GM12878 (cell line): Measurements from ENCODE around the gene POLN.

Experiments
- CTCF ChIP-seq, 3 experiments: IDR thresholded peaks in 2 of 3; conservative IDR thresholded peaks in 1 of 3; 2 replicates each; pipeline ENCODE4 v1.5.1; 2011; ENCODE audit warnings: low read depth in 3 of 3, low read length in 3 of 3, mild to moderate bottlenecking in 3 of 3, control low read depth in 2 of 3, moderate library complexity in 2 of 3, inconsistent platforms in 1 of 3, mixed read lengths in 1 of 3; ENCODE audit not compliant: control insufficient read depth in 2 of 3, insufficient read depth in 1 of 3; ENCODE audit errors: extremely low read depth in 1 of 3
- E2F4 ChIP-seq: IDR thresholded peaks from 2 replicates; pipeline ENCODE4 v1.6.1; 2012; ENCODE audit warnings: low read depth, low read length, improper control_type of control experiment
- EZH2 ChIP-seq: IDR thresholded peaks from 2 replicates; pipeline ENCODE4 v1.6.1; 2012; ENCODE audit warnings: low read depth, mild to moderate bottlenecking, control low read depth, inconsistent platforms, low read length, borderline replicate concordance; ENCODE audit not compliant: control insufficient read depth
- FOS ChIP-seq: IDR thresholded peaks from 3 replicates; pipeline ENCODE4 v1.6.1; 2011; ENCODE audit warnings: borderline replicate concordance; ENCODE audit not compliant: insufficient read length; ENCODE audit errors: extremely low read depth
- HDGF ChIP-seq: fragments of 450-650 bp; IDR thresholded peaks from 2 replicates; pipeline ENCODE4 v1.6.1; 2016; ENCODE audit warnings: antibody characterized with exemption
- IRF3 ChIP-seq: fragments of 450-650 bp; IDR thresholded peaks from 2 replicates; pipeline ENCODE4 v1.6.1; 2014; ENCODE audit warnings: mild to moderate bottlenecking
- JUND ChIP-seq: IDR thresholded peaks from 2 replicates; pipeline ENCODE4 v1.6.1; 2012; ENCODE audit warnings: low read depth, mild to moderate bottlenecking, low read length, improper control_type of control experiment, moderate library complexity
- MAX ChIP-seq: IDR thresholded peaks from 2 replicates; pipeline ENCODE4 v1.6.1; 2012; ENCODE audit warnings: low read depth, low read length, improper control_type of control experiment
- POLR2AphosphoS5 ChIP-seq: IDR thresholded peaks from 2 replicates; pipeline ENCODE4 v1.6.1; 2011; ENCODE audit warnings: mild to moderate bottlenecking, low read length, inconsistent platforms
- TAF1 ChIP-seq: IDR thresholded peaks from 2 replicates; pipeline ENCODE4 v1.6.1; 2011; ENCODE audit warnings: mild to moderate bottlenecking, low read depth, low read length, borderline replicate concordance

- TF ChIP-seq CTCF (IDR thresholded peaks at IDR 0.05 in 2 of 3, conservative IDR thresholded peaks at IDR 0.05 in 1 of 3; ENCODE audit: control insufficient read depth in 2 of 3, extremely low read depth in 1 of 3, insufficient read depth in 1 of 3, low read depth in 3 of 3, low read length in 3 of 3) (no peak), TAF1 (no peak), EZH2 (no peak), MAX (no peak), HDGF (no peak), POLR2AphosphoS5 (no peak), FOS (no peak), JUND (no peak), E2F4 (no peak), IRF3 (no peak)
Measured at GRCh38 chr4:2095236-2096072, 146.5 kb downstream of the POLN start.
